ENCODE data around the gene UBXN2A. TPM values are rescaled to one million over a fixed set of nuclear protein-coding genes. Genes with fewer than 3 reads are reported as not detected.

The UBXN2A gene
- total and polyA plus RNA-seq, 10 of the 15 experiments (the other 5 are each of a cell fraction or from before 2014, with no cell fraction given): 3.7 to 23.5 (median 14.6) TPM

DNA sequence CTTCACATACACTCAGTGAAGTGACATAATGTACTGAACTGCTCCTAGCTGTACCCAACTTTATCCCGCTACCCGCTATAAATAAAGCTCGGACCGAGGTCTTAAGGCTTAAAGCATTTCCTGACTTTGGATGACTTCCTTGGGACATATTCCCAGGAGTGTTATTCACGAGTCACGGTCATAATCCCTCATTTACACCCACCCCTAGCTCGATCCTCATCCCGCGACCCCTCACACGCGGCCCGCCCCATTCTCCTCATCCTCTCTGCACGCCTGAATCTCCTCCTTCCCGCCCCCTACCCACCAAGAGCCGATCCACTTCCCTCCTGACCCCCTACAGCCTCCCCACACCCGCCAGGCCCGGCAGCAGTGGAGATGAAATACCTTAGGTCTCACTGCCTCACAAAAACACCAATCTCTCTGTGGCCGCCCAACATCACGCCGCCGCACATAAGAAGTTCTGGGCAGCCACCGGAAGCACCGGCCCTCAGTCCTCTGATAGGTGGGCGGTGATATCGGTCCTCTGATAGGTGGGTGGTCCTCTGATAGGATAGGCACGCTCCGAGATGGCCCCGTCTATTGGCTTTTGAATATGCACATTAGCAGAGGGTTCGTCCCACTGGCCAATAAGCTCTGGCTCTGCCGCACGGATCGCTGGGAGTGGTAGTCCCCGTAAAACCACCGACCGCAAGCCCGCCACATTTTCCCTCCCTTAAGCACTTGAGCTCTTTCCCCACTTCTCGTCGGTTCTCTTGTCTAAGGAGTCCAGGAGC is 106.9 kb downstream of the UBXN2A start, which contains the start of gene WDCP (continued):
- TF ChIP-seq CHD2 (IDR thresholded peaks at IDR 0.05; ENCODE audit: borderline replicate concordance, low read depth, low read length) (peak; percentile 92), TBL1XR1 (IDR thresholded peaks at IDR 0.05; ENCODE audit: low read depth, low read length) (0 out of 2 replicates have a peak, but pooled peaks have one; percentile 28), IKZF1 (conservative IDR thresholded peaks at IDR 0.05) (peak; percentile 79), FOS (IDR thresholded peaks at IDR 0.05; ENCODE audit: borderline replicate concordance, extremely low read depth, insufficient read length) (peak; percentile 85), ETV6 (conservative IDR thresholded peaks at IDR 0.05 in 1 of 2, IDR thresholded peaks at IDR 0.05 in 1 of 2; ENCODE audit: borderline replicate concordance in 1 of 2, low read depth in 1 of 2) (no peak), SIN3A (IDR thresholded peaks at IDR 0.05; ENCODE audit: low read depth, low read length) (peak; percentile 68; the same call in 1 of the 2 replicates), TARDBP (IDR thresholded peaks at IDR 0.05; ENCODE audit: borderline replicate concordance) (0 out of 2 replicates have a peak, but pooled peaks have one; percentile 36), RUNX3 (IDR thresholded peaks at IDR 0.05; ENCODE audit: low read length) (peak; percentile 99), HDAC2 (IDR thresholded peaks at IDR 0.05) (no peak), STAT3 (IDR thresholded peaks at IDR 0.05; ENCODE audit: low read depth, low read length) (no peak), STAT1 (conservative IDR thresholded peaks at IDR 0.05) (no peak; the same call in 1 of the 2 replicates), HCFC1 (IDR thresholded peaks at IDR 0.05; ENCODE audit: low read length) (peak; percentile 90), SMAD1 (IDR thresholded peaks at IDR 0.05; ENCODE audit: low read depth, partially characterized antibody) (peak; percentile 62), RB1 (IDR thresholded peaks at IDR 0.05; ENCODE audit: borderline replicate concordance) (peak; percentile 33; the same call in 1 of the 2 replicates), LARP7 (IDR thresholded peaks at IDR 0.05) (no peak), SP1 (IDR thresholded peaks at IDR 0.05; ENCODE audit: low read depth, low read length) (peak; percentile 97), NBN (IDR thresholded peaks at IDR 0.05) (peak; percentile 81; the same call in 1 of the 2 replicates), ATF7 (IDR thresholded peaks at IDR 0.05; ENCODE audit: low read depth) (peak; percentile 59), ZNF207 (IDR thresholded peaks at IDR 0.05; ENCODE audit: borderline replicate concordance) (no peak), POU2F2 (IDR thresholded peaks at IDR 0.05; ENCODE audit: borderline replicate concordance, low read depth, low read length) (peak; percentile 81; the same call in 2 of the 3 replicates), SIX5 (IDR thresholded peaks at IDR 0.05; ENCODE audit: low read depth, low read length, severe bottlenecking) (peak; percentile 86), PAX5 (IDR thresholded peaks at IDR 0.05; ENCODE audit: borderline replicate concordance, low read depth, low read length) (0 out of 2 replicates have a peak, but pooled peaks have one; percentile 32), TCF12 (IDR thresholded peaks at IDR 0.05; ENCODE audit: low read depth, low read length) (0 out of 2 replicates have a peak, but pooled peaks have one; percentile 3), BHLHE40 (IDR thresholded peaks at IDR 0.05; ENCODE audit: borderline replicate concordance in 1 of 2, low read depth in 2 of 2, low read length in 1 of 2) (peak in 1 of 2 experiments; percentile 73; a peak in 2 of 4 replicates), CREM (IDR thresholded peaks at IDR 0.05; ENCODE audit: low read depth) (peak; percentile 60; the same call in 1 of the 2 replicates), TAF1 (IDR thresholded peaks at IDR 0.05; ENCODE audit: borderline replicate concordance, low read depth, low read length) (peak; percentile 93), NFYA (IDR thresholded peaks at IDR 0.05; ENCODE audit: borderline replicate concordance, low read depth, low read length) (peak; percentile 93), YY1 (IDR thresholded peaks at IDR 0.05; ENCODE audit: low read depth, low read length) (peak; percentile 58; the same call in 1 of the 2 replicates), IKZF2 (IDR thresholded peaks at IDR 0.05) (no peak)
- TF ChIP-seq, protein P1, sequence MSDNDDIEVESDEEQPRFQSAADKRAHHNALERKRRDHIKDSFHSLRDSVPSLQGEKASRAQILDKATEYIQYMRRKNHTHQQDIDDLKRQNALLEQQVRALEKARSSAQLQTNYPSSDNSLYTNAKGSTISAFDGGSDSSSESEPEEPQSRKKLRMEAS (IDR thresholded peaks at IDR 0.05; ENCODE audit: low read depth, low read length): peak; percentile 61; the same call in 1 of the 2 replicates
- TF ChIP-seq, protein P2, sequence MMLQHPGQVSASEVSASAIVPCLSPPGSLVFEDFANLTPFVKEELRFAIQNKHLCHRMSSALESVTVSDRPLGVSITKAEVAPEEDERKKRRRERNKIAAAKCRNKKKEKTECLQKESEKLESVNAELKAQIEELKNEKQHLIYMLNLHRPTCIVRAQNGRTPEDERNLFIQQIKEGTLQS (IDR thresholded peaks at IDR 0.05; ENCODE audit: borderline replicate concordance, extremely low read depth, low read depth, low read length): no peak
- TF ChIP-seq, protein P3, sequence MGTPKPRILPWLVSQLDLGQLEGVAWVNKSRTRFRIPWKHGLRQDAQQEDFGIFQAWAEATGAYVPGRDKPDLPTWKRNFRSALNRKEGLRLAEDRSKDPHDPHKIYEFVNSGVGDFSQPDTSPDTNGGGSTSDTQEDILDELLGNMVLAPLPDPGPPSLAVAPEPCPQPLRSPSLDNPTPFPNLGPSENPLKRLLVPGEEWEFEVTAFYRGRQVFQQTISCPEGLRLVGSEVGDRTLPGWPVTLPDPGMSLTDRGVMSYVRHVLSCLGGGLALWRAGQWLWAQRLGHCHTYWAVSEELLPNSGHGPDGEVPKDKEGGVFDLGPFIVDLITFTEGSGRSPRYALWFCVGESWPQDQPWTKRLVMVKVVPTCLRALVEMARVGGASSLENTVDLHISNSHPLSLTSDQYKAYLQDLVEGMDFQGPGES (IDR thresholded peaks at IDR 0.05): peak; percentile 90
